Right cardiac atrium (tissue), 5 donors: ENCODE data around the gene PTPRN2. TPM values are rescaled to one million over a fixed set of nuclear protein-coding genes. Genes with fewer than 3 reads are reported as not detected.
A peak's percentile ranks its signal among the peaks of the same experiment; 100 is the strongest.

Experiments used
- ATAC-seq, 2 donors: fragments of 200-7000 bp; cut with Tn5 transposase; one replicate each; pipeline versions ENCODE4 v1.8.0 to v1.9.1; 2020; ENCODE audit warnings: moderate library complexity in 2 of 2, mild to moderate bottlenecking in 1 of 2
- DNase-seq, 3 donors: peaks; one replicate each; pipeline ENCODE4 v3.0.0-alpha.2; 2020
- H3K27ac ChIP-seq: one replicate; pipeline ENCODE4 v1.5.1; 2013; ENCODE audit warnings: mild to moderate bottlenecking, low read length, control low read depth, moderate library complexity
- H3K27me3 ChIP-seq: one replicate; pipeline ENCODE4 v1.6.1; 2013; ENCODE audit not compliant: control insufficient read depth, insufficient read depth
- H3K4me1 ChIP-seq: one replicate; pipeline ENCODE4 v1.6.1; 2013; ENCODE audit warnings: low read length; ENCODE audit not compliant: control insufficient read depth, insufficient read depth
- H3K4me3 ChIP-seq: one replicate; pipeline ENCODE4 v1.5.1; 2013; ENCODE audit warnings: low read length, control low read depth
- H3K9me3 ChIP-seq: one replicate; pipeline ENCODE4 v1.6.1; 2013; ENCODE audit warnings: low read length; ENCODE audit not compliant: control insufficient read depth
- WGBS: extraction: QIAGEN DNeasy Blood & Tissue Kit; methylation state at CpG from one replicate; pipeline ENCODE4 v1.1.7; 2013; 5-methylcytosine and 5-hydroxymethylcytosine counted together
- intact Hi-C, 4 donors: fragments of 100-400 bp; cut with DNase I; formaldehyde crosslinking; loops; one replicate each; pipeline versions ENCODE4 v1.11.0 to v1.14.0; 2022 to 2023
- polyA plus RNA-seq: library from polyadenylated mRNA; stranded (reverse); fragments of 200-250 nt; gene quantifications from one replicate; pipeline ENCODE4 v1.2.3, GENCODE V29; 2013
- total RNA-seq, 4 donors: library from RNA; stranded (reverse); fragmentation: NEBNext Ultra II Directional; extraction: Animal tissue kit (Norgen Biotek cat#: 25700); gene quantifications; one replicate each; pipeline ENCODE4 v1.2.1, GENCODE V29; 2021
- donor health status: healthy with polysubstance abuse.
- donor health status: DM: no; HTN: yes; CAD: no.
- donor health status: DM: no; HTN: no; CAD: no.
- donor health status: DM: no; HTN: yes; CAD: no; lungs with severe emphysema.
- donor health status: DM: yes; HTN: yes; CAD: no.

PTPRN2 gene
- total and polyA plus RNA-seq, 5 donors: 1.5 to 3.9 (median 1.9) TPM

DNA sequence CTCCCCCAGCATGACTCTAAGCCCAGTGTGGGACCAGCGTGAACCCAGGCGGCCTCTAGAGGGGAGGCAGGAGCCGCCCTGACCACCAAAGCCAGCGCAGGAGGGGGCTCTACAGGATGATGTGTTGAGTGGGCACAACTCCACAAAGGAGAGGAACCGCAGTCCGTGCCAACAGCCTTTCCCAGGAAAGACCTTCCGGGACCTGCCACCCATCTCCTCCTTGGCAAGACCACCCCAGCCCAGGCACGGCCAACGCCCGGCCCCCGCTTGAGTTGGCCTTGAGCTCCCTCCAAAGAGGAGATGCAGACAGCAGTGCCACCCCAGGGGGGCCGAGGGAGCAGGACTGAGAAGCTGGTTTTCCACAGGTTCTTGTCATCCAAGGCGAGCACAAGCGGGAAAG lies 38.9 kb downstream of the PTPRN2 start:
- H3K4me1 ChIP-seq: no peaks in the 10 kb centered on the region
- no peak overlapping the region for H3K27ac ChIP-seq
- H3K9me3 ChIP-seq: no peaks in the 10 kb centered on the region
- intact Hi-C loops: no loop called here
- DNase-seq: no peak
- ATAC-seq: no peak
- 79% methylated on average over 14 of the region's 14 CpGs for WGBS
- H3K27me3 ChIP-seq: no peaks in the 10 kb centered on the region
- no peak overlapping the region for H3K4me3 ChIP-seq

DNA sequence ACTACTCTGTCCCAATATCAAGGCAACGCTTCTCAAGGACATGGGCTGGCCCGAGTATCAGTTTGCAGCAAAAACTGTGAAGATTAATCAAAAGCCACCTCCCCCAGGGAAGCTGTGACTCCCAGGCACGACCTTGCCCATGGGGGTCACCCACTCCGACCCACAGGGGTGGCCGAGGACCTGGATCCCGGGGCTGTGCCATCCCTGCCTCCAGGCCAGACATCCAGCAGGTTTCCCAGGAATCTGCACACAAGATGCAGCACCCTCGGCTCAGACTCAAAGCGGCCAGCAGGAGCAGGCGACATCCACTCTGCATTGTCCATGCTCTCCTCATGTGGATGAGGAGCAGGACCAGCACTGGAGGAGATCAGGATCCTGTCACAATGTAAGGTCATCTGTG lies 39.8 kb downstream of the PTPRN2 start:
- 84% methylated on average over 9 of the region's 9 CpGs for WGBS
- no peak overlapping the region for H3K4me3 ChIP-seq

DNA sequence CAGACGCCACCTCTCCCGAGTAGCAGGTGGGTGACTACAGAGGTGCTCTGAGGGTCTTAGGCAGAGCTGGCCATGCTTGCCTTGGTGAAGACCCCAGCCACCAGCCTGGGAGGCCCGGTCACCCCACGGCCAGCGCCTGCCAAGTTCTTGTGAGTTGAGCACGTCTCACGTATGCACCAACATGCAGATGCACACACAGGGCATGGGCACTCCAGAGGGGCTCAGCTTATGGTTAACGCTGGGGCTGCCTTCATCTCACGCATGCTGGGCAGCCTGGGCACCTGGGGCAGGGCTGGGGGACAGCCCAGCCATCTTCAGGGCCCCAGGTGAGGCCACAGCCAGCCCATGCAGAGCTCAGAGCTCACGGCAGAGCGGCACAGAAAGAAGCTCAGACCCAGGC lies 41.0 kb downstream of the PTPRN2 start:
- H3K4me3 ChIP-seq: no peak overlapping the region
- intact Hi-C loops: no loop called here
- H3K27ac ChIP-seq: no peak overlapping the region
- ATAC-seq (no peak), DNase-seq (no peak)
- no peaks in the 10 kb centered on the region for H3K27me3 ChIP-seq
- no peaks in the 10 kb centered on the region for H3K4me1 ChIP-seq
- 89% methylated on average over 11 of the region's 11 CpGs for WGBS
- H3K9me3 ChIP-seq: no peaks in the 10 kb centered on the region

More for the DNA sequence above, 39.8 kb downstream of the PTPRN2 start:
- Histone ChIP-seq H3K27me3 (no peaks in the 10 kb centered on the region), H3K9me3 (no peaks in the 10 kb centered on the region), H3K27ac (no peak overlapping the region), H3K4me1 (no peaks in the 10 kb centered on the region)
- DNase-seq (no peak), ATAC-seq (no peak)
- intact Hi-C loops: no loop called here

DNA sequence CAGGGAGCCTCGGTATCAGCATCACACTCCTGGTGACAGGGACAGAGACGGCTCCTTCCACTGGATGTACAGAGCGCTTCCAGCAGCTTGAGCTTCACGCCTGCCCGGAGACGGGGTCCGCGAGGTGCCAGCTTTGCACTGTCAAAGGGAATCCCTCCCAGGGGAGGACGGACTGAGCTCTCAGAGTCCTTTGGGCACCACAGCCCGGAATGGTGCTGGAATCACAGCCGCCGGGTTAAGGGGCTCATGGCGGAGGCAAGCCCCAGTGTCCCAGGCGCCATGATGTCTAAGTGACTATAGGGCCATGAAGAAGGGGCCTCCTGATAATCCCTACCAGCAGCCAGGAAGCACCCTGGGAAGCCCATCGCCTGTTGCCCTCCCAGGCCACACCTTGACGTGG lies 41.4 kb downstream of the PTPRN2 start:
- 83% methylated on average over 16 of the region's 16 CpGs for WGBS
- Histone ChIP-seq H3K4me3 (no peak overlapping the region), H3K4me1 (no peaks in the 10 kb centered on the region), H3K9me3 (no peaks in the 10 kb centered on the region), H3K27me3 (no peaks in the 10 kb centered on the region), H3K27ac (no peak overlapping the region)
- ATAC-seq (no peak), DNase-seq (no peak)
- intact Hi-C loops: no loop called here

DNA sequence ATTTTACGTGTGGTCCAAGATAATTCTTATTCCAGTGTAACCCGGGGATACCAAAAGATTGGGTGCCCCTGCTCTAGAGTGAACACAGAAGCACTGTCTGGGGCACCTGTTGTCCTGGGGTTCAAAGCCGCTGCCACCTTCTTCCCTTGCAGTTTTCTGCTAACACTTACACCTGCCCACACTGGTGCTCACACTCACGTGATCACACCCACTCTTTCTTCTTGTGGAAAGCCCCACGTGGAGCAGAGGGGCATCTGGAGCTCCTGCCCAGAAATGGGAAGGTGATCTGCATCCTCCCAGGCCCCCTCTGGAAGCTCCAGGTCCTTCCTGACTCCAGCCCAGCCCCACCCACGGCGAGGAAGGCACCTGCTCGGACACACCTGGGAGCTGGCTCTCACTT lies 42.9 kb downstream of the PTPRN2 start:
- no peak for DNase-seq
- Histone ChIP-seq H3K9me3 (no peaks in the 10 kb centered on the region), H3K4me3 (no peak overlapping the region), H3K27me3 (no peaks in the 10 kb centered on the region), H3K27ac (no peak overlapping the region), H3K4me1 (no peaks in the 10 kb centered on the region)
- ATAC-seq: no peak
- WGBS: 83% methylated on average over 8 of the region's 8 CpGs
- intact Hi-C loops: no loop called here

DNA sequence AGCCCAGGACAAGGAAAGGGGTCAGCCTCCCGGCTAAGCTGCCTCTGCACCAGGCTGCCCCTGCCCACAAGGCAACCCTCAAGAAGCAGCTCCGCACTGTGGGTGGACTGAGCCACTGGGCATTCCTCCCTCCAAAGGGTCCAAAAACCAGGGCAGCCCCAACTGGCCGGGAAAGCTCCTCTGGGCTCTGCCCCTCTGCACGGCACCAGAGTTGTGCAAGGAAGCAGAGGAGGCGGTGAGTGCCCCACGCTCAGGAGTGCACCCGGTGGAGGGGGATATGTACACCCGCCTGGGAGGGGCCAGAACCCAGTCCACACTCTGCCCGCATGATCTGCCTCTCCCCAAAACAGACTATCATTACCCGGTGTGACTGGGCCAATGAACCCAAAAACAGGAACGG lies 43.8 kb downstream of the PTPRN2 start:
- no peak for DNase-seq
- no peak for ATAC-seq
- intact Hi-C loops: no loop called here
- WGBS: 90% methylated on average over 11 of the region's 11 CpGs
- H3K9me3 ChIP-seq: no peaks in the 10 kb centered on the region
- H3K27ac ChIP-seq: no peak overlapping the region
- H3K4me3 ChIP-seq: no peak overlapping the region
- H3K4me1 ChIP-seq: no peaks in the 10 kb centered on the region
- H3K27me3 ChIP-seq: no peaks in the 10 kb centered on the region

DNA sequence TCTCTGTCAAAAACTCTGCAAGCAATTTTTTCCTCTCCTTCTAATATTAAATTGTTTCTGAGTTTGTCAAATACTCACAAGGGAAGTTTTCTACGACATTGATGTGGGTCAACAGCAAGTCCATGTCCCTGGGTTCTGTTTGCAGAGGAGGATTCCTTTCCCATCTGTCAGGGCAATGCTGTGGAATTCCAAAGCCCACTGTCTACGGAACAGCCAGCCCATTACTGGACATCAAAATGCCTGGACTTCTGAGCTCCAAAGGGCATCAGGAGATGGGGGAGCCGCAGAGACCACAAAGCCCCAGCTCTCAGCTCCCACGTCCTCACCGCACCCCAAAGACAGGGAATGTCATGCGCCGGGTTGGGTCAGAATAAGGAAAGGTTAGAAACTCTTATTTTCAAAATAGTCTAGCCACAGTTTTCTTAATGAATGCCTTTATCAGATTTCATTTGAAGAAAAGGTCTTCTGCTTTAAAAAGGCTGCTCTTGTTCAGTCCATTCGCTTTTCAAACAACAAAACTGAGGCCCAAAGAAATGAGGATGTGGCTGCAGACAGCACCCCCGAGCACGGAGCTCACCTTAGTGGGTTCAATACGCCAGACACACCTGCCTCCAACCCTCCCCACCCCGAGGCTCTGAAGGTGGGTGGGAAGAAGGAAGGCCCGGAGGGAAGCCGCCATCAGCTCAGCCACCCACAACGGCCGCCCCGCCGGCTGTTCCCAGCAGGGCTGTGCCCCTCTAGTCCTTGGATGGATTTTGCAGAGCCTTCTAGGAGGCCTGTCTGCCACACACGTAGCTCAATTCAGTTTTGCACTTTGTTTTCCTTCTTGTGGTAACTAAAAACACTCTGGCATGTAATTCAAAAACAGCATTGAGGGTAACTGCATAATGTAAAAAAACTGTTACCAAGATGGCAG lies 44.7 kb downstream of the PTPRN2 start:
- WGBS: 81% methylated on average over 19 of the region's 19 CpGs
- Histone ChIP-seq H3K27ac (no peak overlapping the region), H3K4me3 (no peak overlapping the region), H3K27me3 (no peaks in the 10 kb centered on the region), H3K4me1 (no peaks in the 10 kb centered on the region), H3K9me3 (no peaks in the 10 kb centered on the region)
- DNase-seq (no peak), ATAC-seq (no peak)
- intact Hi-C loops: no loop called here

DNA sequence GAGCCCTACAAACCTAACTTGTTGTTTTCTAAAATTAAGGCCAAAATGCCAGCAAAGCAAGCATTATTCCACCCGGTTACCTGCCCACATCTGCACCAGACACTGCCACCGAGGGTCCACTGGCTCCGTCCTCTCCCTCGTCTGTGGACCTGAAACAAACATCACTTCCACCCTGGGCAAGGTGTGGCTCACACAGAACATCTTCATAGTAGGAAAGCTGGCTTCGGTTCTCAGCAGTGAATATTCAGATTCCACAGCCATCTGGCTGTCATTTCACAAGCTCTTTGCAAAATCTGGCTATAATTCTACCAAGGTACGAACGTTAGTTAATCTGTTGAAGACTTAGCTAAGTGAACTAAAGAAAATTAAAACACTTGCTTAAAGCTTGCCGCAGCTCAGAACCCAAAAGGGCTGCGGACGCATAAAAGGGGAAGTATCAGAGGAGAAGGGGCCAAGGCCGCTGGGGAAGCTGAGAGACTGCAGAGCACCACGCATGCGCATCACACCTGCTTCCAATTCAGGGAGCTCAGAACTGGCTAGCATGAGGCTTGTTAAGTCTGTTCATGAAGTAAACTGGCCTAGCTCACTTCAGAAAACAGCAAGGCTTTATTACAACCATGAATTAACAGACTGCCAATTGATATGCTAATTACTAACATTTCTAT lies 46.1 kb downstream of the PTPRN2 start:
- DNase-seq (no peak), ATAC-seq (no peak)
- no peak overlapping the region for H3K27ac ChIP-seq
- 67% methylated on average over 13 of the region's 13 CpGs for WGBS
- intact Hi-C loops: no loop called here
- H3K4me3 ChIP-seq: no peak overlapping the region
- no peaks in the 10 kb centered on the region for H3K27me3 ChIP-seq
- H3K9me3 ChIP-seq: no peaks in the 10 kb centered on the region
- no peaks in the 10 kb centered on the region for H3K4me1 ChIP-seq

DNA sequence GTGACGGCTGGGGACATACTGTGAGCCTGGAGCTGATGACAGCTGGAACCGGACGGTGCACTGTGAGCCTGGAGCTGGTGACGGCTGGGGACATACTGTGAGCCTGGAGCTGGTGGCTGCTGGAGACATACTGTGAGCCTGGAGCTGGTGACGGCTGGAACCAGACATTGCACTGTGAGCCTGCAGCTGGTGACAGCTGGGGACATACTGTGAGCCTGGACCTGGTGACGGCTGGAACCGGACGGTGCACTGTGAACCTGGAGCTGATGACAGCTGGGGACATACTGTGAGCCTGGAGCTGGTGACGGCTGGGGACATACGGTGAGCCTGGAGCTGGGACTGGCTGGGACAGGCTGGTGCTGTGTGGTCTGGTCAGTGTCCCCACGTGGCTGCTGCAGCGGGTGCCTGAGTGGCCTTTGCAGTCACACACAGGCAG lies 47.9 kb downstream of the PTPRN2 start:
- 47% methylated on average over 12 of the region's 12 CpGs for WGBS
- Histone ChIP-seq H3K27me3 (no peaks in the 10 kb centered on the region), H3K4me3 (no peak overlapping the region), H3K27ac (no peak overlapping the region), H3K9me3 (no peaks in the 10 kb centered on the region), H3K4me1 (no peaks in the 10 kb centered on the region)
- peak in 1 of 3 donors; percentile 67 for DNase-seq
- intact Hi-C loops: no loop called here
- peak; percentile 40 to 87 for ATAC-seq

DNA sequence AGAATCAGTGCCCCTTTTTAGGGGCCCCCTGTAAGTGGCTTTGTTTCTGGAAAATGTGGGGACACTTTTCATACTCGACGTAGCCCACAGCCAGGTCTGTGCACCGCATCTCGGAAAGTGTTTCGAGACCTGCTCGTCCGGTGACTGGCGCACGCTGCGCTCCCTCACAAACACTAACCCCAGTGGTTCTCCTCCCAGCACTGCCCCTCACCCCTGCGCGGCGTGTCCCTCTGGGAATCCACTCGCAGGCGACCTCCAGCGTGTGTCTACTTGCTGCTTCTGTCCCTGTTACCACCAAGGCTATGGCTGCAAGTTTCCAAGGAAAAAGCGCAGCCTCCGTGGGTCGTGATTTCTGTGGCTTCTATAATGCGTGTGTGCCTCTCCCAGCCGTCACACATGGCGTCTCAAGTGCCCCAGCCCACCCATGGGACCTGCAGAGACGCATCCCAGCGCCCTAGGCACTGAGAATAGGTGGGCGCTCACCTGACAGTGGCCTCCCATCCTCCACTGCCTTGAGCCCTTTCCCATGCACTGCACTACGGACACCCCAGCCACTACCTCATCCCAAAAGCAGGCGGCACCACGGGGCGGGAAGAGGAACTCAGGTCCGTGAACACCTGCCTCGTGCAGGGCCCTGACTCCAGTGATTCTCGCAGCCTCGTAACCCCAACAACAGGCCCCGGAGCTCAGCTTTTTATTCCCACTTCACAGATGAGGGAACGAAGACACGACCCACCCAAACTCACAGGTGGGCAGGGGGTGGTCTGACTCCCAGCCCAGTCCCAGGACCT lies 49.3 kb downstream of the PTPRN2 start:
- 92% methylated on average over 36 of the region's 36 CpGs for WGBS

DNA sequence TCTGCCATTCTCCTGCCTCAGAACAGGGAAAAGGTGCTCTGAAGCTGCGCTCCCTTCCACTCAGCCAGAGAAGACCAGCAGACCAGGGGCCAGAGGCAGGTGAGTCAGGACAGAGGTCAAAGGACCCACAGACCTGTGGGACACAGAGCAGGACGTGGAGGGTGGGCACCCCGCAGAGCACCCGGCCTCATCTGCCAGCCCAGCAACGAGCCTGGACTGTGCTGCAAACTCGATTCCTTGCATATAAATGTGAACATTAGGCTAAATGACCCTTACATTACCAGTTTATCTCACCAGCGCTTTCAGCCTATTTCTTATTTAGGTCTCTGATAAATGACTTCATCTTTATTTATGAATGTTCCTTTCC lies 50.1 kb downstream of the PTPRN2 start:
- WGBS: 74% methylated on average over 7 of the region's 7 CpGs

More for the DNA sequence above, 49.3 kb downstream of the PTPRN2 start:
- Histone ChIP-seq H3K27me3 (no peaks in the 10 kb centered on the region), H3K4me3 (no peak overlapping the region), H3K27ac (no peak overlapping the region), H3K9me3 (no peaks in the 10 kb centered on the region), H3K4me1 (no peaks in the 10 kb centered on the region)
- no peak for DNase-seq
- intact Hi-C loops: no loop called here
- ATAC-seq: no peak

More for the DNA sequence above, 50.1 kb downstream of the PTPRN2 start:
- H3K27me3 ChIP-seq: no peaks in the 10 kb centered on the region
- H3K4me1 ChIP-seq: no peaks in the 10 kb centered on the region
- no peak overlapping the region for H3K27ac ChIP-seq
- no peak overlapping the region for H3K4me3 ChIP-seq
- intact Hi-C loops: no loop called here
- no peaks in the 10 kb centered on the region for H3K9me3 ChIP-seq
- DNase-seq (no peak), ATAC-seq (no peak)
